ENCODE results near the gene FOXL2. TPM values are rescaled to one million over a fixed set of nuclear protein-coding genes. Genes with fewer than 3 reads are reported as not detected.

Gene FOXL2
- total RNA-seq, 2 donors from 2014 or later = 0.07 TPM; not detected in 1

- H3K9me3 ChIP-seq = no peaks in the 10 kb centered on the region
- H3K4me1 ChIP-seq = peaks cover 17% of the 10 kb centered on the region
- peaks cover 64% of the 10 kb centered on the region for H3K27me3 ChIP-seq
- DNase-seq = peak; percentile 76
- H3K27ac ChIP-seq = no peak overlapping the region
- TF ChIP-seq CTCF (IDR thresholded peaks at IDR 0.05) = peak; percentile 98
- H3K4me3 ChIP-seq = peak overlapping the region; percentile 36
- H3K36me3 ChIP-seq = no peaks in the 10 kb centered on the region
- peak overlapping the region in 1 of 2 donors; percentile 32 for H3K9ac ChIP-seq (ENCODE audit: low read depth in 2 of 2, low read length in 2 of 2)
- intact Hi-C loops (cut with DNase I) = loop anchor here (5.0 kb wide), 1 partner anchor 519 kb away; no protein-coding TSS in a partner anchor
These were observed 10.8 kb downstream of the FOXL2 start for GRCh38 chr3:138935863-138936740.

GRCh38 chr3:138935505-138935862, 11.5 kb downstream of the FOXL2 start:
- H3K4me1 ChIP-seq = peaks cover 17% of the 10 kb centered on the region
- DNase-seq = no peak
- H3K9me3 ChIP-seq = no peaks in the 10 kb centered on the region
- H3K9ac ChIP-seq (ENCODE audit: low read depth in 2 of 2, low read length in 2 of 2) = peak overlapping the region in 1 of 2 donors; percentile 32
- no peak overlapping the region for H3K4me3 ChIP-seq
- no peak for TF ChIP-seq CTCF (IDR thresholded peaks at IDR 0.05)
- no peak overlapping the region for H3K27ac ChIP-seq
- intact Hi-C loops (cut with DNase I) = loop anchor here (5.0 kb wide), 1 partner anchor 518 kb away; no protein-coding TSS in a partner anchor
- peaks cover 57% of the 10 kb centered on the region for H3K27me3 ChIP-seq
- H3K36me3 ChIP-seq = no peaks in the 10 kb centered on the region

- peaks cover 44% of the 10 kb centered on the region for H3K27me3 ChIP-seq
These were observed 12.8 kb downstream of the FOXL2 start for GRCh38 chr3:138933981-138934691.

GRCh38 chr3:138933068-138933668, 13.8 kb downstream of the FOXL2 start:
- no peak for TF ChIP-seq CTCF (IDR thresholded peaks at IDR 0.05)
- H3K36me3 ChIP-seq = no peaks in the 10 kb centered on the region
- peaks cover 34% of the 10 kb centered on the region for H3K27me3 ChIP-seq
- H3K4me3 ChIP-seq = no peak overlapping the region
- H3K27ac ChIP-seq = no peak overlapping the region
- H3K9ac ChIP-seq (ENCODE audit: low read depth in 2 of 2, low read length in 2 of 2) = no peak overlapping the region
- peaks cover 10% of the 10 kb centered on the region for H3K4me1 ChIP-seq
- no peak for DNase-seq
- intact Hi-C loops (cut with DNase I) = no loop called here
- no peaks in the 10 kb centered on the region for H3K9me3 ChIP-seq

More at GRCh38 chr3:138933981-138934691, 12.8 kb downstream of the FOXL2 start:
- Histone ChIP-seq H3K36me3 (no peaks in the 10 kb centered on the region), H3K4me3 (no peak overlapping the region), H3K9me3 (no peaks in the 10 kb centered on the region), H3K4me1 (peaks cover 17% of the 10 kb centered on the region), H3K9ac (ENCODE audit: low read depth in 2 of 2, low read length in 2 of 2) (no peak overlapping the region), H3K27ac (no peak overlapping the region)
- no peak for TF ChIP-seq CTCF (IDR thresholded peaks at IDR 0.05)
- DNase-seq = no peak
- intact Hi-C loops (cut with DNase I) = no loop called here

- H3K36me3 ChIP-seq = no peaks in the 10 kb centered on the region
- no peak overlapping the region for H3K9ac ChIP-seq (ENCODE audit: low read depth in 2 of 2, low read length in 2 of 2)
- DNase-seq = no peak
- H3K27ac ChIP-seq = no peak overlapping the region
- TF ChIP-seq CTCF (IDR thresholded peaks at IDR 0.05) = no peak
- H3K4me1 ChIP-seq = no peaks in the 10 kb centered on the region
- intact Hi-C loops (cut with DNase I) = no loop called here
- H3K4me3 ChIP-seq = no peak overlapping the region
- H3K27me3 ChIP-seq = no peaks in the 10 kb centered on the region
- H3K9me3 ChIP-seq = no peaks in the 10 kb centered on the region
These were observed 18.1 kb downstream of the FOXL2 start for GRCh38 chr3:138928727-138929372.
